Activated CD4-positive, alpha-beta T cell treated with anti-CD3 and anti-CD28 coated beads, Interleukin-2, amount 50 U/mL, for 48 hours (primary cell): ENCODE data around the gene SIPA1L3.

Experiments
- DNase-seq, 2 experiments: peaks; one replicate each; pipeline ENCODE4 v3.0.0-alpha.2; 2020

Gene SIPA1L3

DNA sequence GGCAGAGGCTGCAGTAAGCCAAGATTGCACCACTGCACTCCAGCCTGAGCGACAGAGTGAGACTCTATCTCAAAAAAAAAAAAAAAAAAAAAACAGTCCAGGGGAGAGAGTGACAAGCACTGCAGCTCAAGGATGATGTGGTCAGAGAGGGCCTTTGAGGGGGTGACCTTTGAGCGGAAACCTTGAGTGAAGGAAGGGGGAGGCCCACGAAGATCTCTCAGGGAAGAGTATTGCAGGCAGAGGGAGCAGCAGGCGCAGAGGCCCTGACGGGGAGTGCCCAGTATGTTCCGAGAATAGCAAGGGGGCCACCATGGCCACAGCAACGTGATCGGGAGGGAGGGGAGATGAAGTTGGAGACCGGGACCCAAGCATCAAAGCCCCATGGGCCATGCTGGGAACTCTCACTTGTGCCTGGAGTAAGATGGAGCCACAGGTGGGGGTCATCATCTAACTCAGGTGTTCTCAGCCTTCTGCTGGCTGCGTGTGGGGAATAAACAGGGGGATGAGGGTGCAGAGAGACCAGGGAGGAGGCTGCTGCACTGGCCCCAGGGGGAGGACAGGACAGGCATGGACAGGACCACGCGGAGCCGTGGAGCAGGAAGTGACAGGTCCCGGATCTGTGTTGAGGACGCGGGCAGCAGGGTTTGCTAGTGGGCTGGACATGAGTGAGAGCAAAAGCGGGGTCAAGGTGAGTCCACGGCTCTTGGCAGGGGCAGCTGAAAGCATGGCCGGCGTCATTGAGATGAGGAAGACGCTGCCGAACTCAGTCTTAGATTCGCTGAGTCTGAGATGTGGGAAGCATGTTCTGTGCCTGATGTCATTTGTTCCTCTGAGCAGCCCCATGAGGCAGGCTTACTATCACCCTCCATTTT is 256.6 kb downstream of the SIPA1L3 start:
- DNase-seq: no peak

DNA sequence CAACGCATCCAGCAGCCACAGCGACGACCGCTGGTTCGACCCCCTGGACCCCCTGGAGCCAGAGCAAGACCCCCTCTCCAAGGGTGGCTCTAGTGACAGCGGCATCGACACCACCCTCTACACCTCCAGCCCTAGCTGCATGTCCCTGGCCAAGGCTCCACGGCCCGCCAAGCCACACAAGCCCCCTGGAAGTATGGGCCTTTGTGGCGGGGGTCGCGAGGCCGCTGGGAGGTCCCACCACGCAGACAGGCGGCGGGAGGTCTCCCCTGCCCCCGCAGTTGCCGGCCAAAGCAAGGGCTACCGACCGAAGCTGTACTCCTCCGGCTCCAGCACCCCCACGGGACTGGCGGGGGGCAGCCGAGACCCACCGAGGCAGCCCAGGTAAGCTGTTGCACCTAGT is 257.5 kb downstream of the SIPA1L3 start:
- no peak for DNase-seq

DNA sequence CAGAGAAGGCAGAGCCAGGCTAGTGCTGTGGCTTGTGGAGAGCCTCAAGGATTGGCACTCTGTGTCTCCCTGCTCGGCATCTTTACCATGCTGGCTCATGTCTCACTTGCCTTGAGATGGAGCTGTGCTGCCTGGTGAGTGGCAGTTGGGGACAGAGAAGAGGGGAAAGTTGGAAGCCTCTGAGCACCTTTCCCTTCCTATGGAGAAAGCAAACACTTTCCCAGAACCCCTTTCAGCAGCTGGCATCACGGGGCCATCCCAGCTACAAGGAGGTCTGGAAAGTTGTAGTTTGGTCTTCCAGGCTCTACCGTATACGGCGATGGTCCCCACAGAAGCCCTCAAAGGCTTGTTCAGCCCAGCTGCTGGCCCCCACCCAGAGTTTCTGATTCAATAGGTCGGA is 258.3 kb downstream of the SIPA1L3 start:
- no peak for DNase-seq

DNA sequence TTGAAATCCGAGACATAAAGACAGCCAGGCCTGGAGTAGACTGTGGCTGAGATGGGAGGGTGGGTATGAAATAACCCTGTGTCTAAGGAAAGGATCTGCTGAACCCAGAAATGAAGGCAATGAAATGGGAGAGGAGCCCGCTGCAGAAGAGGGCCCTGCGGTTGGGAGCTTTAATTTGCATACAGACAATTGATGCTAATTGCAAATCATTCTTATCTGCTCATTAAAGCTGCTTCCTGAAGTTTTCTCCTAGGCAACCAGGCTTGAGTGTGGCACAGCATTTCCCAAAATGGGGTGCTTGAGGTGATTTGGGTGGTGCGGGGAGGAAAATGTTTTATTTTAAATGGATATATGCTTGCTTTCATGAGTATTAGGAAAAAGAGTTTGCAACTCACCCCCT is 261.6 kb downstream of the SIPA1L3 start:
- no peak for DNase-seq

DNA sequence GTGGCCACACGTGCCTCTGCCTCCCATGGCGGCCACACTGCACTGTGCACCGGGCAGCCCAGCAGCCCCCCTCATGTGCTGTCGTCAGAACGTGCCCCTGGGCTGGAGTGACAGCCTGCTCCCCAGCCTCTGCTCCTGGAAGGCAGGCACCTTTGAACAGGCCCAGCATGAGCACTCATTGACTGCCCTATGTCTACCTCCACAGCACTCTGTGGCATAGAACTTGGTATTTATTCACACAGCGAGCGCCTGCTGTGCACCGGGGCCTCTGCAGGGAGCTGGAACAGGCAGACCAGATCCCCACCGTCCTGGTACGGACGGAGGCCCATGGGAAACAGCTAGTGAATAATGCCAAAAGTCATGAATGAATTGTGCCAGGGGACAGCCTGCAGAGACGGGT is 263.3 kb downstream of the SIPA1L3 start:
- no peak for DNase-seq

DNA sequence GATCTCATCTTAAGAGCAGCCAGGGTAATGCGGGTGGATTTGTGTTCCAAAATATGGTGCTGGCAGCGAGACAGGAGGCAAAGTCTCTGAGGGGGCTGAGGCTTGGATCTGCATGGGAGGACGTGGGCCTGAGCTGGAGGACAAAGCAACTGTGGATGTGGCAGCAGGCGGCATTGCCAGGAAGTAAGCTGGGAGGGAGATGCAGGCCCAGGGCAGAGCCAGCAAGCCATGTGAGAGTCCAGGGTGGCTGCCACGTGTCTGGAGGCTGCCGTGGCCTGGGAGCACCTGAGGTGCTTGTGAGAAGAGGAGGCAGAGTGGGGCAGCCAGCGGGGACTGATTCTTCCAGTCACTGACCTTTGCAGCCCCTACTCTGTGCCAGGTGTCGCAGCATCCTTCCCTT is 265.0 kb downstream of the SIPA1L3 start:
- DNase-seq: no peak

DNA sequence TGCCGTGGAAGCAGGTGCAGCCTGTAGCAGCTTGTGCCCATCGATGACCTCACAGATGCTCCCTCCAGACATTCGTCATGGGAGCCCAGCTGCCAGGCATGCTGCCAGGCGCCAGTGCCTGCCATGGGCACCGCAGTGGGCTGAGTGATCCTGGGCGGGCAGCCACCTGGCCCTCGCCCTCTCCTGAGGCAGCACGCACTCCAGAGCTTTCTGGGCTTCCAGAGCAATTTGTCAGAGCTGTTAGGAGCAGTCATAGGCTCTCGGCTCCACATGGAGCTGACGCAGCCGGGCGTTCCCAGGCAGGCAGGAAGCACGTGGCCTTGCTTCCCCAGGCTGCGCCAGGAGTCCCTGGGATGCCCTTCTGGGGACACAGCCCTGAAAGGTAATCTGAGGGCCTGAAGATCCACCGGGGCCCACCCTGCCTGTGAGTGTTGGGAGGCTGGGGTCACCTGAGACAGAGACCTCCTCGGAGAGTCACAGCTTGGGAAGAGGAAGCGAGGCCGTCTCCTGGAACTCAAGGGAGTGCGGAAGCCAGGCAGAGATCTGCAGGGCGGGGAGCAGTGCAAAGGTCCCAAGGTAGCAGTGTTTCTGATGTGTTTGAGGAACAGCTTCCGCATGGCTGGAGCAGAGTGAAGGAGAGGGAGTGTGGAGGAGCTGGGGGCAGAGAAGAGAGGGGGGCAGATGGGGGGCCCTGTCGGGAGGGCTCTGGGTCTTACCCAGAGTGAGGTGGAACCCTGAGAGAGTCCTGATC is 266.5 kb downstream of the SIPA1L3 start:
- DNase-seq: no peak

DNA sequence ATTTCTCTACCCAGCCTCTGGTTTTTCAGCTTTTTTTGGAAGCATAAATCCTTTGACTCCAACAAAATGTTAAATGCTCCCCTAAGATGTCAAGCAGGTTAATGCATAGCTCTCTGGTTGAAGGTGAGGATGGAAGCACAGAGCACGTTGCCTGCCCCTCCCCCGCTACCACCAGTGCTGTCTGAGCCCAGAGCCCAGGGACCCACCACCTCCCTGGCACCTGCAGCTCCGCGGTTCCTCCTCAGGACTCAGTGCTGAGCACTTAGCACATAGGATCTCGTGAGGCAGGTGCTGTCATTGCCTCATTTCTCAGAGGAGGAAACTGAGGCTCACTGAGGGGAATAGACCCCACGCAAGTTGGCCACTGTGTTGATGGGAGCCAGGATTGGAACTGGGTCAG is 268.4 kb downstream of the SIPA1L3 start:
- DNase-seq: no peak

DNA sequence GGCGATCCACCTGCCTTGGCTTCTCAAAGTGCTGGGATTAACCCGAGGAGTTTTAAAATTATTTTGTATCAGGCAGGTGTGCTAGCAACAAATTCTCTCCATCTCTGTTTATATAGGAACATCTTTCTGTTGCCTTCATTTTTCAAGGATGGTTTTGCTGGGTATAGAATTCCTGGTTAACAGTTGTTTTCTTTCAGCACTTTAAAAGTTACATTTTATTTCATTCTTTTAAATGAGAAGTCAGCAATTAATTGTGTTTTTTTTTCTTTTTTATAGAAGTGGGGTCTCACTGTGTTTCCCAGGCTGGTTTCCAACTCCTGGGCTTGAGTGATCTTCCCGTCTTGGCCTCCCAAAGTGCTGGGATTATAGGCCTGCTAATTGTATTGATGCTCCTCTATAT is 273.1 kb downstream of the SIPA1L3 start:
- DNase-seq: no peak

DNA sequence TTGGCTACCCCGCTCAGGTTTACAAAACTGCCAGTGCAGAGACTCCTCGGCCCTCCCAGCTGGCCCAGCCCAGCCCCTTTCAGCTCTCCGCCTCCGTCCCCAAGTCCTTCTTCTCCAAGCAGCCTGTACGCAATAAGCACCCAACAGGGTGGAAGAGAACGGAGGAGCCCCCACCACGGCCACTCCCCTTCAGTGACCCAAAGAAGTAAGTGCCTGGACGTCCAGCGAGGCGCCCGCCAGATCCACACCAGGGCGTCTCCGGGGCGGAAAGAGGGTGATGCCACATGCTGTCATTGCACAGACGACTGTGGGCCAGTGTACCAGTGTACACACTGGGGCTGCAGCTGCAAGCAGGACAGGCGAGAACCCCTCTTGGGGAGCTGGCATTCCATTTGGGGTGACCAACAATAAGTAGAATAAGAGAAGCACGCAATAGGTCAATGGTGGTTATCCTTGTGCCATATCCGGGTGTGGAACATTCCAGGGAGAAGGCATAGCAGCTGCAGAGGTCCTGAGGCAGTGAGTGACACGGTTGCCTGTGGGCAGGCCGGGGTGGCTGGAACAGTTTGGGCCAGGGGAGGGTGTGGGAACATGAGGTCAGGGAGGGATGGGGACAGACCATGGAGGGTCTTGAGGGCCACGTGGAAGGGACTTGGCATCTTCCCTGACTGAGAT is 275.7 kb downstream of the SIPA1L3 start:
- no peak for DNase-seq

DNA sequence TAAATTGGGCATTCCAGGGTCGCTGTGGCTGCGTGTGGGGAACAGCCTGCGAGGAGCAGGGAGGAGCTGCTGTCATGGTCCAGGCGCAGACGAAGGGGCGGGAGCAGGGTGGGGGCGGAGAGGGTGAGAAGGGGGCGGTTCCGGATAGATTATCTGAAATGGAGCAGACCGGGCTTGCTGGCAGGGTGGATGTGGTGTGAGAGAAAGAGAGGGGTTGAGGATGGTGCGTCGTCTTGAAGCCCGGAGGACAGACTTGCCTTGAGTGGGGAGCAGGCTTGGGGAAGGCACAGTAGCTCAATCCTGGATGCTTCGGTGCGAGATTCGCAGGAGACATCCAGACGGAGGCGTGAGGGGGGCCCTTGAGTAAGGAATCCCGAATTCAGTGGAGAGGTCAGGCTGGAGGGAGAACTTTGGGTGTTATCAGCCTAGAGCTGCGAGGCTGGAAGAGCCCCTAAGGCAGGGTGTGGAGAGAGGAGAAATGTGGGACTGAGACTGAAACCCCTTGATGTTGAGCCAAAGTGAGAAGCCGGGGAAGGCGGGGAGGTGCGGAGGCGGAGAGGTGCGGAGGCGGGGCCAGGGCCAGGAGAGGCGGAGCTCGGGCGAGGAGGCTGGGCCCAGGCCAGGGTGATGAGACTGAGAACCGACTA is 276.4 kb downstream of the SIPA1L3 start:
- peak in 1 of 2 experiments; percentile 2 for DNase-seq

DNA sequence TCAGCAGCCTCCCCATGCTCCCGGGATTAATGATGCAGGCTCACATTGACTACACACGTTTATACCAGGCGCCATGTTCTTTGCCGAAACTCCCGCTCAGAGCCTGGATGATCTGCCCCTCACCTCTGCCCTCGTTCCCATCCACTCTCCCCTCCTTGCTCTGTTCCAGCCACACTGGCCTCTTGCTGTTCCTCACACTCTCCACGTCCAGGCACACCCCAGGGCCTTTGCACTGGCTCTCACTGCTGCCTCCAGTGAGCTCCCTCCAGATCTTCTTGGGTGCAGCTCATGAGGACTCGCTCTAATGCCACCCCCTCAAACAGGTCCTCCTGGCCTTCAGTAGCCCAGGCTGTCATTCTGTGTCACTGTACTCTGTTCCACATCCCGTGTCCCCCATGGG is 277.8 kb downstream of the SIPA1L3 start:
- DNase-seq: no peak

DNA sequence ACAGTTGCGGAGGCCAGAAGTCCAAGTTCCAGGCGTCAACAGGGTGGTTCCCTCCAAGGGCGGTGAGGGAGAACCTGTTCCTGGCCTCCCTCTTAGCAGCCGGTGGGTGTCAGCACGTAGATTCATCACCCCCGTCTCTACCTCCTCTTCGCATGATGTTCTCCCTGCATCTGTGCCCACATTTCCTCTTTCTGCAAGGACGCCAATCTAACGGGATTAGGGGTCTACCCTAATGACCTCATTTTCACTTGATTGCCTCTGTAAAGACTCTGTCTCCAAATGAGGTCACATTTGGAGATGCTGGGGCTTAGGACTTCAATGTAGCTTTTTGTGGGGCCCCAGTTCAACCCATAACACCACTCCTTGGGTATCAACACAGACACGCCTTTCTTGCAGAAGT is 278.6 kb downstream of the SIPA1L3 start:
- DNase-seq: no peak

DNA sequence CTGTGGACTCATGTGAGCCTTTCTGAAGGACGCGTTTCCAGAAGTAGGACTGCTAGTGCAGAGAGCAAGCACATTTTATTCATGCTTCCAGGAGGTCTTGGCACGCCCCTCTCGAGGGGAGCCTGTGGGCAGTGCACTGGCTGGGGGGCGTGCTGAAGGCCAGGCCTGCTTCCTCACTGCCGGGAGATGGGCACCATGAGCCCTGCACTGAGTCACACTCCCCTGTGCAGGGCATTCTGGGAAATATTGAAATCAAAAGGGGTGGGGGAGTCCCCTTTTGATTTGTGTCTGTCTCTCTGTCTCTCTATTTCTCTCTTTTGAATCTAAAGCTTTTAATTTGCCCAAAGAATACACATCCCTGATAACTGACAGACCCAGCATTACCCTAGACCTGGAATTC is 283.1 kb downstream of the SIPA1L3 start:
- DNase-seq: peak in 1 of 2 experiments; percentile 10

DNA sequence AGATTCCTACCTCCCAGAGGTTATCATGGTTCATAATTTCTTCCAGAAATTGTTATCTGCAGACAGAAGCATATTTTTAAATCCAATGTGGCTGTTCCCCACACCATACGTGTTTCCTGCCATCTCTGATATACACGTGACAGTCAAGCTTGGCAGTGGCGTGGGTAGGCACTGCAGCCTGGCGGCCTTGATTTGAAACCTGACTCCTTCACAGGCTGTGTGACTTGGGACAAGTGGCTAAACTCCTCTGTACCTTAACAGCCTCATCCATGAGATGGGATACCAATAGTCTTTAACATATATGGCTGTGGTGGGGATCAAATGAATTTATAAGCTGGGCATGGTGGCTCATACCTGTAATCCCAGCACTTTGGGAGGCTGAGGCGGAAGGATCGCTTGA is 283.8 kb downstream of the SIPA1L3 start:
- DNase-seq: no peak

DNA sequence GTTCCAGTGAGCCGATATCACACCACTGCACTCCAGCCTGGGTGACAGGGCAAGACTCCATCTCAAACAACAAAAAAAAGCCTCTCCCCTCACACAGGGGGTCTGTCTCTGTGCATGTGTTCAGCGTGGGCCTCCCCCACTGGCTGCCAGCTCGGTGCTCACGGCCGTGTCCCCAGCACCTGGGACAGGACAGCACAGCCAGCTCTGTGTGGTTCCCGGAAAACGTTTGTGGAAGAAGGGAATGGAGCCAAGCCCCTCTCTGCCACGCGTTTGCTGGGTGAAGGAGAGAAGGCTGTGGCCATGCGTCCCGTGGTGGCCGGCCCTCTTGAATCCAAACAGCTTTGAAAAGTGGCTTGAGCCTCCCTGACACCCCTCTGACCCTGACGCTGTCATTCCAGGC is 284.7 kb downstream of the SIPA1L3 start:
- DNase-seq: no peak

DNA sequence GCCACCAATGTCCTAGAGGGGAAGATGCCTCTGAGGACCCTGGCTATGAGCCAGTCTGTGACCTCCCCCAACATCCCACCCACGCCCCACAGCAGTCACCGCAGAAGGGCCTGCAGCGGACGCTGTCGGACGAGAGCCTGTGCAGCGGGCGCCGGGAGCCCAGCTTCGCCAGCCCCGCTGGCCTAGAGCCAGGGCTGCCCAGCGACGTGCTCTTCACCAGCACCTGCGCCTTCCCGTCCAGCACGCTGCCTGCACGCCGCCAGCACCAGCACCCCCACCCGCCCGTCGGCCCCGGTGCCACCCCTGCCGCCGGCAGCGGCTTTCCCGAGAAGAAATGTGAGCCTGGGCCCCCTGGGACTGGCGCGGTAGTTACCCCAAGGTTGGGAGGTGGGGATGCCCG is 286.4 kb downstream of the SIPA1L3 start:
- DNase-seq: no peak

DNA sequence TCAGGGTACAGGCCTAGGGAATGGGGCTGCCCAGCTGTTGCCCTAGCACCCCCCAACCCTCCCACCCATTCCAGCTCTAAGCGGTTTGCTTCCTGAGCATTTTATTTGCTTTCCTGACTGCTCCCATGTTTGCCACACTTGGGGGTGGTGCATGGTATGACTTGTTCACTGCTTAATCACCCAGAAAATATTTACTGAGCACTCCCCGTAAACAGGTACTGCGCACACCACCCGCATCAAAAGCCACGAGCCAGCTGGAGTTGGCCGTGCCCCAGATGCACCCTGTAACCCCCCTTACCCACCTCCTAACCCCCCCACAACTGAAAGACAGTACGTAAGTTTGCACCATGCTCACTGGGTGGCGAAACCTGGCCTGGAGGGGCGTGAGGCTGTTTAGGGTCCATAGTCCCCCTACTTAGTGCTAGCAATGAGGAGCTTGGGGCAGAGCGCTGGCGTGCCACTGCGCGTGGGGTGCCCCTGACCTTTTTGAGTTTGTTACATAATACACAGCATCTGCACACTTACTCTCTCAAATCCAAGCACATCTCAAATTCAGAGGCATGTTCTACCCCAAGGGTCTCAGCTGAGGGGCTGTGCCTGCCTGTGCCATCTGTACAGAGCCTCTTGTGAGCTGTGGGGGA is 287.2 kb downstream of the SIPA1L3 start:
- DNase-seq: no peak

DNA sequence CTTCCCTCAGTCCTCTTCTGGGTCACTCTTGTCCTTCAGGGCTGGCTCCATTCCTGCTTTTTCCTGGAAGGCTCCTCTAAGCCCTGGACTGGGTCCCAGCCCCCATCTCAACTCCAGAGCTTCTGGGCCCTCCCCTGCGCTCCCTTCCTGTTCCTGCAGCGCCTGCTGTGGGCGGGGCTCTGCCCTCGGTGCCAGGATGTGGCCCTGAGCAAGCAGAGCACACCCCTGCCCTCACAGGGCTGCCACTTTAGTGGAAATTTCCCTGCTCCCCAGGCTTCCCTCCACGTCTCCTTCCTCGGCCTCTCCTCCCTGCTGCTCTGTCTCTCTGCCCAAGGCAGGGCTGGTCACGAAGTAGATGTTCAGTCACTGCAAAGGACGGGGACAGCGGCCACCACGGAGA is 288.2 kb downstream of the SIPA1L3 start:
- no peak for DNase-seq

DNA sequence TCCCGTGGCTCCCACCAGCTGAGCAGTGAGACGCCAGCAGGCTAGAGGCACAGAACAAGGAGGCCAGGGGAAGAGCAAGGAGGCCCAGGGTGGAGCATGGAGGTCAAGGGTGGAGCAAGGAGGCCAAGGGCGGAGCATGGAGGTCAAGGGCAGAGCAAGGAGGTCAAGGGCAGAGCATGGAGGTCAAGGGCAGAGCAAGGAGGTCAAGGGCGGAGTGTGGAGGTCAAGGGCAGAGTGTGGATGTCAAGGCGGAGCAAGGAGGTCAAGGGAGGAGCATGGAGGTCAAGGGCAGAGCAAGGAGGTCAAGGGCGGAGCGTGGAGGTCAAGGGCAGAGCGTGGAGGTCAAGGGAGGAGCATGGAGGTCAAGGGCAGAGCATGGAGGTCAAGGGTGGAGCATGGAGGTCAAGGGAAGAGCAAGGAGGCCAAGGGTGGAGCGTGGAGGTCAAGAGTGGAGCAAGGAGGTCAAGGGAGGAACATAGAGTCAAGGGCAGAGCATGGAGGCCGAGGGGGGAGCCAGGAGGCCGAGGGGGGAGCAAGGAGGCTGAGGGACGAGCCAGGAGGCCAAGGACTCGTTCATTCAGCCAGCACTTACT is 289.3 kb downstream of the SIPA1L3 start:
- DNase-seq: no peak

DNA sequence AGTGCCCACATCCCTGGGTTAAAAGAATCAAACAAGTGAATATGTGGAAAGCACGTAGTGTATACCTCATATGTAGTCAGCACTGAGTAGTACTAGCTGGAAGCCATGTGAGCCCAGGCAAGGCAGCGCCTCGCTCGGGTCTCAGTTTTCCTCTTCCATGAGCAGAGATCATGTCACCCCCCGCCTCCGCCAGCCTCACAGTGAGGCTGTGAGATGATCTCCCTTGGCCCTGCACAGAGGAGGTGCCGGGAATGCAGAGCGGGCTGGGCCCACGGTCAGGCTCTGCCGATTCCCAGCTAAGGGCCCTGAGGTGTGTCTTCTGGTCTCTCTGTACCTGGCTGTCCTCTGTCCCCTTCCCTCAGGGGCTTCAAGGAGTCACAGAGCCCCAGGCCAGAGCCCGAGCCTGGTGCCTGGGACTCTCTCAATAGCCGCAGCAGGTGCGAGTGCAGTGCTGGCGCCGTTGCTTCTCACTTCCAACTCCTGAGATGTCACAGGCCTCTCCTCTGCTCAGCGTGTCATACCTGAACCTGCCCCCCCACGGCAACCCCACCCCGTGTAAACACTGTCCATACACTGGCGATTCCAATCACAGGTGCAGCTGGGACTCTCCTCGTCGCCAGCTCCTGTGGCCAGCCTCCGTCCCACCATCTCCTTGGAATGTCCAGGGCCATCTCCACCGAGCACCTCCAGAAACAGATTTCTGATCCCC is 290.1 kb downstream of the SIPA1L3 start:
- no peak for DNase-seq
